BLaER1 (cell line): ENCODE results near the gene DHFR2.

ENCODE experiments used
- H3K27ac ChIP-seq: shearing (Covaris generic); formaldehyde crosslinking; 2 replicates; pipeline ENCODE4 v1.8.1; 2022
- H3K27me3 ChIP-seq: shearing (Covaris generic); formaldehyde crosslinking; 2 replicates; pipeline ENCODE4 v1.8.1; 2022
- H3K36me3 ChIP-seq: shearing (Covaris generic); formaldehyde crosslinking; 2 replicates; pipeline ENCODE4 v1.8.1; 2022
- H3K4me1 ChIP-seq: shearing (Covaris generic); formaldehyde crosslinking; 2 replicates; pipeline ENCODE4 v1.8.1; 2022
- H3K4me2 ChIP-seq: shearing (Covaris generic); formaldehyde crosslinking; 2 replicates; pipeline ENCODE4 v1.8.1; 2022
- H3K4me3 ChIP-seq: shearing (Covaris generic); formaldehyde crosslinking; 2 replicates; pipeline ENCODE4 v1.8.1; 2022
- H3K9ac ChIP-seq: shearing (Covaris generic); formaldehyde crosslinking; 2 replicates; pipeline ENCODE4 v1.8.1; 2022
- H3K9me3 ChIP-seq: shearing (Covaris generic); formaldehyde crosslinking; 2 replicates; pipeline ENCODE4 v1.8.1; 2022
- H4K20me1 ChIP-seq: shearing (Covaris generic); formaldehyde crosslinking; 2 replicates; pipeline ENCODE4 v1.8.1; 2022
- Cebpa-rat ChIP-seq: shearing (Covaris generic); IDR thresholded peaks from 2 replicates; pipeline ENCODE4 v1.8.1; 2022

Gene DHFR2

GRCh38 chr3:94009608-94010007 lies 53.1 kb downstream of the DHFR2 start:
- H3K27ac ChIP-seq, result no peak overlapping the region
- no peaks in the 10 kb centered on the region for H3K27me3 ChIP-seq
- H3K36me3 ChIP-seq, result peaks cover 13% of the 10 kb centered on the region; the same call in 1 of the 2 replicates
- no peaks in the 10 kb centered on the region for H4K20me1 ChIP-seq
- H3K9me3 ChIP-seq, result no peaks in the 10 kb centered on the region; the same call in 1 of the 2 replicates
- TF ChIP-seq Cebpa-rat, result no peak
- no peak overlapping the region for H3K4me2 ChIP-seq
- H3K4me3 ChIP-seq, result no peak overlapping the region
- peaks cover 1% of the 10 kb centered on the region for H3K4me1 ChIP-seq
- no peak overlapping the region for H3K9ac ChIP-seq

GRCh38 chr3:94008253-94008652 lies 54.5 kb downstream of the DHFR2 start:
- Histone ChIP-seq H3K9ac (no peak overlapping the region), H3K27ac (no peak overlapping the region), H3K9me3 (no peaks in the 10 kb centered on the region; the same call in 1 of the 2 replicates), H3K27me3 (no peaks in the 10 kb centered on the region), H4K20me1 (no peaks in the 10 kb centered on the region), H3K4me3 (no peak overlapping the region), H3K36me3 (peaks cover 9% of the 10 kb centered on the region; the same call in 1 of the 2 replicates), H3K4me1 (no peaks in the 10 kb centered on the region), H3K4me2 (no peak overlapping the region)
- TF ChIP-seq Cebpa-rat, result no peak
